GM18505 (cell line): ENCODE measurements around the gene RNF123.
A peak's percentile ranks its signal among the peaks of the same experiment; 100 is the strongest.

Experiments used
- ATAC-seq: cut with Tn5 transposase; IDR thresholded peaks from one replicate; pipeline ENCODE4 v1.9.1; 2021; ENCODE audit not compliant: unreplicated experiment
- POLR2A ChIP-seq: IDR thresholded peaks from 4 replicates; pipeline ENCODE4 v1.6.1; 2011; ENCODE audit warnings: borderline replicate concordance; ENCODE audit not compliant: insufficient read depth, insufficient read length; ENCODE audit errors: extremely low read depth

Gene RNF123

GRCh38 chr3:49663831-49664230, 25.5 kb upstream of the RNF123 start:
- no peak for TF ChIP-seq POLR2A
- no peak for ATAC-seq

- no peak for ATAC-seq
- TF ChIP-seq POLR2A: no peak
These were observed 25.1 kb upstream of the RNF123 start for GRCh38 chr3:49664300-49664699.

- no peak for TF ChIP-seq POLR2A
- no peak for ATAC-seq
These were observed 23.4 kb upstream of the RNF123 start for GRCh38 chr3:49665822-49666519.

GRCh38 chr3:49666592-49666991, 22.8 kb upstream of the RNF123 start:
- no peak for TF ChIP-seq POLR2A
- ATAC-seq: no peak

- no peak for TF ChIP-seq POLR2A
- ATAC-seq: no peak
These were observed 21.5 kb upstream of the RNF123 start for GRCh38 chr3:49667701-49668413.

GRCh38 chr3:49668414-49668797, 21.0 kb upstream of the RNF123 start:
- ATAC-seq: no peak
- TF ChIP-seq POLR2A: no peak

GRCh38 chr3:49668861-49669260, 20.5 kb upstream of the RNF123 start:
- ATAC-seq: no peak
- TF ChIP-seq POLR2A: no peak

- ATAC-seq: no peak
- TF ChIP-seq POLR2A: no peak
These were observed 20.0 kb upstream of the RNF123 start for GRCh38 chr3:49669352-49669751.

- TF ChIP-seq POLR2A: no peak
- no peak for ATAC-seq
These were observed 18.4 kb upstream of the RNF123 start for GRCh38 chr3:49670940-49671290.

GRCh38 chr3:49671291-49672288, 17.8 kb upstream of the RNF123 start:
- ATAC-seq: no peak
- no peak for TF ChIP-seq POLR2A

GRCh38 chr3:49673121-49673714, 16.1 kb upstream of the RNF123 start:
- no peak for TF ChIP-seq POLR2A
- no peak for ATAC-seq

- TF ChIP-seq POLR2A: peak; percentile 80
- ATAC-seq: peak; percentile 69
These were observed 15.5 kb upstream of the RNF123 start, which contains the start of gene APEH for GRCh38 chr3:49673715-49674496. APEH (plus strand) TSS chr3:49674351; CDS start chr3:49674402, 51 bp downstream.

- no peak for TF ChIP-seq POLR2A
- ATAC-seq: peak; percentile 27
These were observed 14.8 kb upstream of the RNF123 start for GRCh38 chr3:49674497-49674983.

- TF ChIP-seq POLR2A: no peak
- ATAC-seq: no peak
These were observed 13.4 kb upstream of the RNF123 start for GRCh38 chr3:49675912-49676311.
